Body of pancreas (tissue), 4 donors: ENCODE measurements around the gene DCLK2. TPM values are rescaled to one million over a fixed set of nuclear protein-coding genes. Genes with fewer than 3 reads are reported as not detected.
"Not testable (repeated sequence)": the region's sequence is repeated elsewhere in the genome, so short reads cannot be mapped to it uniquely, and the experiment has no call there.

Experiments used
- ATAC-seq: fragments of 150-250 bp; one replicate; pipeline ENCODE4 v1.9.1; 2016
- DNase-seq, 4 donors: peaks; one replicate each; pipeline ENCODE4 v3.0.0-alpha.2; 2019
- H3K27ac ChIP-seq, 4 donors: fragments of 200-600 bp; sonication (generic); 1 replicate in 3 of 4; 2 replicates in 1 of 4; pipeline versions ENCODE4 v1.5.1 to v1.6.1; 2016 to 2019; ENCODE audit warnings: mild to moderate bottlenecking in 1 of 4, mixed read lengths in 1 of 4, moderate library complexity in 1 of 4
- H3K27me3 ChIP-seq, 2 donors: fragments of 200-600 bp; sonication (generic); one replicate each; pipeline ENCODE4 v1.6.0; 2016; ENCODE audit warnings: mild to moderate bottlenecking in 1 of 2
- H3K36me3 ChIP-seq, 2 donors: fragments of 200-600 bp; sonication (generic); replicated peaks in 1 of 2; 2 replicates each; pipeline ENCODE4 v1.5.1; 2016; ENCODE audit warnings: low read depth in 2 of 2; ENCODE audit not compliant: insufficient read depth in 1 of 2
- H3K4me1 ChIP-seq: fragments of 200-600 bp; sonication (generic); one replicate; pipeline ENCODE4 v1.6.0; 2016
- H3K4me3 ChIP-seq, 2 donors: fragments of 200-600 bp; sonication (generic); 1 replicate in 1 of 2; 2 replicates in 1 of 2; pipeline ENCODE4 v1.5.1; 2016 to 2019
- H3K9me3 ChIP-seq, 3 donors: fragments of 200-600 bp; sonication (generic); 1 replicate in 2 of 3; 2 replicates in 1 of 3; pipeline ENCODE4 v1.5.1; 2016
- POLR2A ChIP-seq, 3 donors: fragments of 450-650 bp; IDR thresholded peaks; one replicate each; pipeline ENCODE4 v1.6.1; 2016; ENCODE audit warnings: antibody characterized with exemption in 3 of 3, mild to moderate bottlenecking in 2 of 3
- WGBS, 2 donors: methylation state at CpG; one replicate each; pipeline ENCODE4 v1.1.5; 2017; 5-methylcytosine and 5-hydroxymethylcytosine counted together
- intact Hi-C: fragments of 100-400 bp; cut with DNase I; formaldehyde crosslinking; loops from one replicate; pipeline ENCODE4 v1.15.1; 2023
- total RNA-seq, 2 donors: library from RNA; depleted of rRNA; stranded (reverse); fragments of >200 nt; gene quantifications; one replicate each; pipeline ENCODE4 v1.1.0, GENCODE V29; 2016
- TF ChIP-seq, protein P1 (sequence below), 7 experiments: fragments of 450-650 bp in 4 of 7; fragments of 200-600 bp in 3 of 7; sonication (generic) in 3 of 7; IDR thresholded peaks; one replicate each; pipeline ENCODE4 v1.5.1; 2016 to 2019; ENCODE audit warnings: antibody characterized with exemption in 7 of 7

The DCLK2 gene
- total RNA-seq, 2 donors from 2014 or later = 3.6 to 4.6 TPM

DNA sequence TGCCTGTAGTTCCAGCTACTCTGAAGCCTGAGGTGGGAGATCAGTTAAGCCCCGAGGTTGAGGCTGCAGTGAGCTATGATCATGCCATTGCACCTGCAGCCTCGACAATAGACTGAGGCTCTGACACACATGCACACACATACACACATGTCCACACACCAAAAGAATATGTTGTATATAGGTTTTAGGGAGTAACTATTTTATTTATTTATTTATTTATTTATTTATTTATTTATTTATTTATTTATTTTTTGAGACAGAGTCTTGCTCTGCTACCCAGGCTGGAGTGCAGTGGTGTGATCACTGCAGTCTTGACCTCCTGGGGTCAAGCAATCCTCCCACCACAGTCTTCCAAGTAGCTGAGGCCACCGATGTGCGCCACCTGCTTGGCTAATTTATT lies 78.3 kb downstream of the DCLK2 start:
- DNase-seq (no peak), ATAC-seq (no peak)
- TF ChIP-seq POLR2A (IDR thresholded peaks at IDR 0.05) = no peak
- TF ChIP-seq, protein P1, sequence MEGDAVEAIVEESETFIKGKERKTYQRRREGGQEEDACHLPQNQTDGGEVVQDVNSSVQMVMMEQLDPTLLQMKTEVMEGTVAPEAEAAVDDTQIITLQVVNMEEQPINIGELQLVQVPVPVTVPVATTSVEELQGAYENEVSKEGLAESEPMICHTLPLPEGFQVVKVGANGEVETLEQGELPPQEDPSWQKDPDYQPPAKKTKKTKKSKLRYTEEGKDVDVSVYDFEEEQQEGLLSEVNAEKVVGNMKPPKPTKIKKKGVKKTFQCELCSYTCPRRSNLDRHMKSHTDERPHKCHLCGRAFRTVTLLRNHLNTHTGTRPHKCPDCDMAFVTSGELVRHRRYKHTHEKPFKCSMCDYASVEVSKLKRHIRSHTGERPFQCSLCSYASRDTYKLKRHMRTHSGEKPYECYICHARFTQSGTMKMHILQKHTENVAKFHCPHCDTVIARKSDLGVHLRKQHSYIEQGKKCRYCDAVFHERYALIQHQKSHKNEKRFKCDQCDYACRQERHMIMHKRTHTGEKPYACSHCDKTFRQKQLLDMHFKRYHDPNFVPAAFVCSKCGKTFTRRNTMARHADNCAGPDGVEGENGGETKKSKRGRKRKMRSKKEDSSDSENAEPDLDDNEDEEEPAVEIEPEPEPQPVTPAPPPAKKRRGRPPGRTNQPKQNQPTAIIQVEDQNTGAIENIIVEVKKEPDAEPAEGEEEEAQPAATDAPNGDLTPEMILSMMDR (IDR thresholded peaks at IDR 0.05) = no peak
- no peaks in the 10 kb centered on the region for H3K4me1 ChIP-seq
- H3K9me3 ChIP-seq = no peaks in the 10 kb centered on the region
- no peak overlapping the region for H3K27ac ChIP-seq
- no peak overlapping the region for H3K4me3 ChIP-seq
- intact Hi-C loops = no loop called here
- no peaks in the 10 kb centered on the region for H3K27me3 ChIP-seq
- WGBS, 2 donors = 94 to 96% methylated on average over 4 of the region's 4 CpGs
- no peaks in the 10 kb centered on the region for H3K36me3 ChIP-seq

DNA sequence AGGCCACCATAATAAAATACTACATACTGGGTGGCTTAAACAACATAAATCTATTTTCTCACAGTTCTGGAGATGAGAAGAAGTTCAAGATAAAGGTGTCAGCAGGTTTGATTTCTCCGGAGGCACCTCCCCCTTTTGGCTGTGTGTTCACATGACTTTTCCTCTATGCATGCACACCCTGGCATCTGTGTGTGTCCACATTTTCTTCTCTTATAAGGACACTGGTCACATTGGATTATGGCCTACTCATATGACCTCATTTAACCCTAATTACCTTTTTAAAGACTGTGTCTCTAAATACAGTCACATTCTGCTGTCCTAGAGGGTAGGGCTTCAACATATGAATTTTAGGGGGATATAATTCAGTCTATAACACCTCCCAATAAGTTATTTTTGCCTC lies 79.8 kb downstream of the DCLK2 start:
- no peak for TF ChIP-seq POLR2A (IDR thresholded peaks at IDR 0.05)
- TF ChIP-seq, protein P1 (IDR thresholded peaks at IDR 0.05) = no peak
- H3K36me3 ChIP-seq = no peaks in the 10 kb centered on the region
- no peak overlapping the region for H3K4me3 ChIP-seq
- ATAC-seq (no peak), DNase-seq (no peak)
- no peaks in the 10 kb centered on the region for H3K4me1 ChIP-seq
- no peaks in the 10 kb centered on the region for H3K9me3 ChIP-seq
- no peaks in the 10 kb centered on the region for H3K27me3 ChIP-seq
- H3K27ac ChIP-seq = no peak overlapping the region
- 64 to 73% methylated on average over 1 of the region's 1 CpG for WGBS, 2 donors
- intact Hi-C loops = no loop called here

DNA sequence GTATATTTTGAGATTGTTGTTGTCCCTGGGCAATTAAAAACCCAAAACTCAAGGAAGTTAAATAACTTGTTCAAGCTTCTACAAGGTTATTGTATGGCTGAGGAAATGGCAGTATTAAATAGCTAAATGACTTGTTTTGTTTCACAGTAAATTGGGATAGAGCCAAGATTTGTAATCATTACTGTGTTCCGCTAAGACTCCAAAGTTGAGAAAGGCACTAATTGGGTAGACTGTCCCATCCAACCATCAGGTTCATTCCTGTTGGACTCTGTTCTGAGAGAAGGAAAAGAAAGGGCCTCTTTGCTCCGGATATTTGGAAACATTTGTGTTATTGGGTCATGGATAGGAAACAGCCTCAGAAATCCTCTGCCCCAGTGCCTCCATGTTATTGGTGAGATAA lies 82.2 kb downstream of the DCLK2 start:
- no peak overlapping the region for H3K27ac ChIP-seq
- no peaks in the 10 kb centered on the region for H3K9me3 ChIP-seq
- H3K4me3 ChIP-seq = no peak overlapping the region
- no peaks in the 10 kb centered on the region for H3K4me1 ChIP-seq
- WGBS, 2 donors = 78 to 83% methylated on average over 2 of the region's 2 CpGs
- no peak for DNase-seq
- no peaks in the 10 kb centered on the region for H3K36me3 ChIP-seq
- intact Hi-C loops = no loop called here
- ATAC-seq = no peak
- no peaks in the 10 kb centered on the region for H3K27me3 ChIP-seq
- TF ChIP-seq POLR2A (IDR thresholded peaks at IDR 0.05) = no peak
- TF ChIP-seq, protein P1 (IDR thresholded peaks at IDR 0.05) = no peak

DNA sequence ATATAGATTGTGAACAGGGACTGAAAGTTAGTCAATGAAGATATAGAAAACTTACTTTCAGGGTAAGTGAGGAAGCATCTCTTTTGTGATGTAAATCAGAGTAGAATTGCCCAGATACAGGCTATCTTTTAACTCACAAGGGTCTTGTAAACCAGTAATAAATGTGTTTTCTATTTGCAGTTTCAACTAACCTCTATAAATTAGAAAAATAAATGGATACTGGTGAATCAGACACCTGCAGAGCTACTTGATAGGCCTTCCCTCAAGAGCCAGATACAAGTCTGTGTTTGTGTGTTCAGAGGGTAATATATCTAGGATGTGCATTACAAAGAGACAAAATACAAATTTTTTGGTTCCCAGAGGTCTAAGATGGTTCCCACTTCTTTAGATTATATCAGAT lies 82.9 kb downstream of the DCLK2 start:
- Histone ChIP-seq H3K27ac (no peak overlapping the region), H3K36me3 (no peaks in the 10 kb centered on the region), H3K4me3 (no peak overlapping the region), H3K9me3 (no peaks in the 10 kb centered on the region), H3K4me1 (no peaks in the 10 kb centered on the region), H3K27me3 (no peaks in the 10 kb centered on the region)
- intact Hi-C loops = no loop called here
- DNase-seq (no peak), ATAC-seq (no peak)
- TF ChIP-seq, protein P1 (IDR thresholded peaks at IDR 0.05) = no peak
- no peak for TF ChIP-seq POLR2A (IDR thresholded peaks at IDR 0.05)

DNA sequence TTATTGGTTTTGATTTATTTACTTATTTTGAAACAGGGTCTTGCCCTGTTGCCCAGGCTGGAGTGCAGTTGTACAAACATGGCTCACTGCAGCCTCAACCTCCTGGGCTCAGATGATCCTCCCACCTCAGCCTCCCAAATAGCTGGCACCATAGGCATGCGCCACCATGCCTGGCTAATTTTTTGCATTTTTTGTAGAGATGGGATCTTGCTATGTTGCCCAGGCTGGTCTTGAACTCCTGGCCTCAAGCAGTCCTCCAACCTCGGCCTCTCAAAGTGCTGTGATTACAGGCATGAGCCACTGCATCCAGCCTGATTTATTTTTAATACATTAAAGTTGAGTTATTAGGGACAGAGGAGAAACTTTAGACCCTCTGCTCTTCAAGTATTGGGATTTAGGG lies 83.8 kb downstream of the DCLK2 start:
- H3K27me3 ChIP-seq, H3K27ac ChIP-seq, ATAC-seq, H3K36me3 ChIP-seq, H3K9me3 ChIP-seq, intact Hi-C loops, DNase-seq, H3K4me1 ChIP-seq, H3K4me3 ChIP-seq: not testable (repeated sequence)
- WGBS, 2 donors = 98 to 100% methylated on average over 2 of the region's 2 CpGs
